HG02943 (cell line): ENCODE measurements around the gene VAV1.
"Not testable (repeated sequence)": the region's sequence is repeated elsewhere in the genome, so short reads cannot be mapped to it uniquely, and the experiment has no call there.

Source experiments
- ATAC-seq: cut with Tn5 transposase; IDR thresholded peaks from one replicate; pipeline ENCODE4 v1.9.1; 2021; ENCODE audit warnings: mild to moderate bottlenecking, low read depth, moderate library complexity; ENCODE audit not compliant: unreplicated experiment

The VAV1 gene

DNA sequence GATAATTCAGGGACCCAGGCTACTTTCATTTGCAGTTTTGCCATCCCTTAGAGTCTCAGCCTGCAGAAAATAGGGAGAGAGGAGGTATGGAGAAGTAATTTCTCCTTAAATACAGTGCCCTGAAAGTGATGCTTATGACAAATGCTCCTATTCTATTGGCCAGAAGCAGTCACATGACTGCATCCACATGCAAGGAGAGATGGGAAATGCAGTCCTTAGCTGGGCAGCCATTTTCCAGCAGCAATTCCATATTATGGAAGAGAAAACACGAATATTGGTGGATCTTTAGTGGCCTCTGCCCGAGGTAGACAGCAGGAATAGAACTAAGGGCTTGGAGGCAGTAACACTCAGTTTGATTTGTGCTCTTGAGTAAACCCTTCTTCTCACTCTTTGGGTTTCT lies 39.4 kb downstream of the VAV1 start:
- ATAC-seq: no peak

- ATAC-seq: no peak
Observed at GRCh38 chr19:6812612-6813011, 40.1 kb downstream of the VAV1 start.

- no peak for ATAC-seq
Observed at GRCh38 chr19:6813659-6814058, 41.2 kb downstream of the VAV1 start.

- ATAC-seq: no peak
Observed at GRCh38 chr19:6817179-6817578, 44.7 kb downstream of the VAV1 start.

DNA sequence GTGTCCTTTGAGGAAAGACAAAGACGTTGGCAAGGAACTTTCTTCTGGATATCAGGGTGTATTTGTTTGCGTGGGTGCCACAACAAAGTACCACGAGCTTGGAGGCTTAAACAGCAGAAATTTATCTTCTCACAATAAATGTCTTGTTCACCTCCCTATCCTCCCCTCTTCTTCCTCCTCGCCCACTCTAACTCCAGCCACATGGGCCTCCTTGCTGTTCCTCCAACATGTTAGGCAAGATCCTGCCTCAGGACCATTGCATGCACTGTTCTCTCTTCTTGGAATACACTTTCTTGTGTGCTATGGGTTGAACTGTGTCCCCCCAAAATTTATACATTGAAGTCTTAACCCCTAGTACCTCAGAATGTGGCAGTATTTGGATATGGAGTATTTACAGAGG lies 45.7 kb downstream of the VAV1 start:
- ATAC-seq: no peak

DNA sequence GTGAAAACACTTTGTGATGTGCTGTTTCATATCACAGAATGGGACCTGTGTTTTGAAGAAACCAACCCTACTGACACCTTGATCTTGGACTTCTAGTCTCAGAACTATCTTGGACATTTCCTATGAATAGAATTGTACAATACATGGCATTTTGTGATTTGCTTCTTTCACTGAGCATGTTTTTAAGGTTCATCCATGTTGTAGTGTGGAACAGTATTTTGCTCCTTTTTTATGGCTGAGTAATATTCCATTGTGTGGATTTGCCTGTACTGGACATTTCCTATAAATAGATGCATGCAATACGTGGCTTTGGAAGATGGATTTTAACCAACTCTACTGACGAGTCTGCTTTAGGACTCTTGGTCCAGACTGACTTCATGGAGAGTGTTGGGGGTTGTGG lies 46.8 kb downstream of the VAV1 start:
- ATAC-seq: no peak

- ATAC-seq: no peak
Observed at GRCh38 chr19:6820237-6820636, 47.7 kb downstream of the VAV1 start.

DNA sequence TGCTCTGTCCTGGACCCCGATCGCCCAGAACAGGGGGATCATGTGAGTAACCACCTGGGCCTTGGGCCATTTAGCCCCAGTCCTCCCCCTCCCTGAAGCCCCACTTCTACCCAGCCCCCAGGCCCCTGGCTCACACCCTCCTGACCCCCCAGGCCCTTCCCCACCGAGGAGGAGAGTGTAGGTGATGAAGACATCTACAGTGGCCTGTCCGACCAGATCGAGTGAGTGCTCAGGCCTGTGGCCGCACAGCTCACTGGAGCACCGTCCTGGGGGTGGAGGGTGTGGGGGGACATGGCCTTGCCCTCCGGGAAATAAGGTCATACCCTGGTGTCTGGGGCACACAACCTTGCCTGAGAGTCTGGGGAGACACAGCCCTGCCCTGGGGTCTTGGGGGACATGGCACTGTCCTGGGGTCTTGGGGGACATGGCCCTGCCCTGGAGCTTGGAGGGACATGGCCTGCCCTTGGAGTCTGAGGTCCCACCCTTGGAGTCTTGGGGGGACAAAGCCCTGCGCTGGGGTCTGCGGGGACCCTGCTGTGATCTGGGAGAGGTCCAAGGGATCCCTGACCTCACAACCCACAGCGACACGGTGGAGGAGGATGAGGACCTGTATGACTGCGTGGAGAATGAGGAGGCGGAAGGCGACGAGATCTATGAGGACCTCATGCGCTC lies 49.3 kb downstream of the VAV1 start:
- ATAC-seq: no peak

DNA sequence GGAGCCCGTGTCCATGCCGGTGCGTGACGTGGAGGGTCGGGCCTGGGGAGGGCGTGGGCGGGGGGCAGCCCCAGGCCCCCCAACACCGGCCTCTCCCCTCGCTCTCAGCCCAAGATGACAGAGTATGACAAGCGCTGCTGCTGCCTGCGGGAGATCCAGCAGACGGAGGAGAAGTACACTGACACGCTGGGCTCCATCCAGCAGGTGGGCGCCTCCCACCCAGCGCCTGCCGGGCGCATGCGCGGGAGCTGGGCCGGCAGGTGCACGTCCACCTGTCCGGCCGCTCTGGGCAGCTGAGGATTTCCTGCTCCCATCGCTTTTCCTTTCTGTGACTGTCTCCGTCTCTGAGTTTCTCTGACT lies 49.8 kb downstream of the VAV1 start:
- no peak for ATAC-seq

DNA sequence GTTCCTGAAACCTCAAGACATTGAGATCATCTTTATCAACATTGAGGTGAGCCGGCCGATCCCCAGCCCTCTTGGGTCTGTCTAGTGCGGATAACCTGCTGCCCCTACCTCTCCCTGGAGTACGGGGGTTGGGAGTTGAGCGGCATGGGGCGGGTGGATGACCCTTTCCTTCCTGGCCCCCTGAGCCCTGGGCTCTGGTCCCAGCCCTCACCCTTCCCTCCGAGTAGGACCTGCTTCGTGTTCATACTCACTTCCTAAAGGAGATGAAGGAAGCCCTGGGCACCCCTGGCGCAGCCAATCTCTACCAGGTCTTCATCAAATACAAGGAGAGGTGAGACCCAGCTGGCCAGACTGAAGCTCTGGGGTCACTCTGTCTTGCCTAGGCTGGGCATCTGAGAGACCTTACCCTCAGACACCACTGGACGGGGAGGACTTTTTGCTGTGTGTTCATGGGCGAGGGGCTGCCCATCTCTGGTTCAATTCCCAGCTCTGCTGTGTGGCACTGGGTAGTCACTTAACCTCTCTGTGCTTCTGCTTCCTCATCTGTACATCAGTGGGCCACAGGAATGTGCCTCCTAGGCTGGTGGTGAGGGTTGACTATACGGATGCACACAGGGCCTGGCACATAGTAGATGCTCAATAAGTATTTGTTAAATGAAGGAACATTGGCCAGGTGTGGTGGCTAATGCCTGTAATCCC lies 52.7 kb downstream of the VAV1 start:
- ATAC-seq: no peak

- ATAC-seq: no peak
Observed at GRCh38 chr19:6826281-6826920, 53.9 kb downstream of the VAV1 start.

DNA sequence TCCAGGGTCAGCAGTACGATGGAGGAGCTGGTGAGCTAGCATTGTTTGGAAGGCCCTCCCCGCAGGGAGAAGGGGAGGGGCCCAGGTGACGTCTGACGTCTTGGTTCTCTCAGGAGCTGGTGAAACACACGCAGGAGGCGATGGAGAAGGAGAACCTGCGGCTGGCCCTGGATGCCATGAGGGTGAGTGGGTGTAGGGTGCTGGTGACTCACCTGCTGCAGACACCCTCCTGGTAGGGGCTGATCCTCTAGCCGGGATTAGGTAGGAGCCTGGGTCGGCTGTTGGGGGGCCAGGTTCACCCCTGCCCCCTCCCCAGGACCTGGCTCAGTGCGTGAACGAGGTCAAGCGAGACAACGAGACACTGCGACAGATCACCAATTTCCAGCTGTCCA lies 55.8 kb downstream of the VAV1 start:
- no peak for ATAC-seq

- ATAC-seq: no peak
Observed at GRCh38 chr19:6828698-6829633, 56.5 kb downstream of the VAV1 start.

- ATAC-seq: not testable (repeated sequence)
Observed at GRCh38 chr19:6829829-6830228, 57.3 kb downstream of the VAV1 start.

DNA sequence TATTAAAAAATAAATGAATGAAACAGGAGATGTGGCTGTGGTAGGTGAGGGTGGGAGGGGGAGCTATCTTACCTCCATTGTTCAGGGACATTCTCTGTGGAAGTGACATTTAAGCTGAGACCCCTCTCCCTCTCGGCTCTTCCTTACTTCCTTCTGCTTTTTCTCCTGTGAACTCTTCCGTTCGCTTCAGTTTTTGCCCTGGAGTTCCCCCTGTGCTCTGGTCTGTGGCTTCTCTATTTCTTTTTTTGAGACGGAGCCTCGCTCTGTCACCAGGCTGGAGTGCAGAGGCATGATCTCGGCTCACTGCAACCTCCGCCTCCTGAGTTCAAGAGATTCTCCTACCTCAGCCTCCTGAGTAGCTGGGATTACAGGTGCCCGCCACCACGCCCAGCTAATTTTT lies 58.6 kb downstream of the VAV1 start:
- ATAC-seq: not testable (repeated sequence)

DNA sequence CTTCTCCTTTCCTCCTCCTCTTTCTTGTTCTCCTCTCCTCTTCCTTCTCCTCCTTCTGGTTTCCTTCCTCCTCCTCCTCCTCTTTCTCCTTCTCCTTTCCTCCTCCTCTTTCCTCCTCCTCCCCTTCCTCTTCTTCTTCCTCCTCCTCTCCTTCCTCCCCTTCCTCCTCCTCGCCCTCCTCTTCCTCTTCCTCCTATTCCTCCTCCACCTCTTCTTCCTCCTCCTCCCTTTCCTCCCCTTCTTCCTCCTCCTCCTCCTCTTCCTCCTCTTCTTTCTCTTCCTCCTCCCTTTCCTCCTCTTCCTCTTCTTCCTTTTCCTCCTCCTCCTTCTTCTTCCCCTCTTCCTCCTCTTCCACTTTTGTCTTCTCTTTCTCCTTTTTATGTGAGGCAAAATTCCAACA lies 59.9 kb downstream of the VAV1 start:
- no peak for ATAC-seq

GRCh38 chr19:6833166-6833790 lies 60.8 kb downstream of the VAV1 start:
- ATAC-seq: no peak

DNA sequence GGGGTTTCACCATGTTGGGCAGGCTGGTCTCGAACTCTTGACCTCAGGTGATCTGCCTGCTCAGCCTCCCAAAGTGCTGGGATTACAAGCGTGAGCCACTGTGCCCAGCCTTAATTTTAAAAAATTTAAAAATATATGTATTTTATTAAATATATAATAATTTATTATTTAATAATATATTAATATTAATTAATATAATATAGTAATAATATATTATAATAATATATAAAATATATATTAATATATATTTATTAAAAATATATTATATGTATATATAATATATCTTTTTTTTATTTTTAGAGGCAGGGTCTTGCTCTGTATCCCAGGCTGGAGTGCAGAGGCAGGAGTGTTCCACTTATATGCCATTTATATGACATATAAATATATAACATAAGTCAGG lies 61.9 kb downstream of the VAV1 start:
- no peak for ATAC-seq

GRCh38 chr19:6835501-6835900 lies 63.0 kb downstream of the VAV1 start:
- no peak for ATAC-seq

DNA sequence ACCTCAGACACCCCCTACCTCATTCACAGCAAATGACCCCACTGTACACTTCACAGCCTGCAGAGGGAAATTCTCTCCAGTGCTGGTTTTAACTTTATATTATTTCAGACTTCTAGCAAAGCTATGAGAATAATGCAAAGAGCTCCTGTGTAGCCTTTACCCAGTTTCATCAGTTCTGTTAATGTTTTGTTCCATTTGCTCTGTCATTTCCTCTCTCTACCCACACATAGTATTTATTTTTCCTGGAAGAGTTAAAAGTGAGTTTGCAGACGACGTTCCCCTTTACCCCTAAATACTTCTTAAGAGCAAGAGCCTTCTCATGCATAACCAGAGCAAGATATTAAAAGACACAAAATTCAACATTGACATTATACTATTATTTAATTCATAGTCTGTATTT lies 65.0 kb downstream of the VAV1 start:
- no peak for ATAC-seq
